OCI-LY1 (cell line): ENCODE data around the gene SH2D6.

Experiments
- EZH2 ChIP-seq: fragments of 200-600 bp; sonication (generic), shearing (Covaris generic); IDR thresholded peaks from 2 replicates; pipeline ENCODE4 v1.8.0; 2017; ENCODE audit warnings: borderline replicate concordance, mixed run types, mild to moderate bottlenecking, antibody characterized with exemption, low read length, moderate library complexity, mixed read lengths
- TF ChIP-seq, protein P1 (sequence below): fragments of 200-600 bp; sonication (generic), shearing (Covaris generic); IDR thresholded peaks from 2 replicates; pipeline ENCODE4 v1.5.1; 2017; ENCODE audit warnings: mild to moderate bottlenecking, antibody characterized with exemption, low read length, moderate library complexity, mixed read lengths

GRCh38 chr2:85458601-85459563 is 40.4 kb downstream of the SH2D6 start:
- TF ChIP-seq, protein P1, sequence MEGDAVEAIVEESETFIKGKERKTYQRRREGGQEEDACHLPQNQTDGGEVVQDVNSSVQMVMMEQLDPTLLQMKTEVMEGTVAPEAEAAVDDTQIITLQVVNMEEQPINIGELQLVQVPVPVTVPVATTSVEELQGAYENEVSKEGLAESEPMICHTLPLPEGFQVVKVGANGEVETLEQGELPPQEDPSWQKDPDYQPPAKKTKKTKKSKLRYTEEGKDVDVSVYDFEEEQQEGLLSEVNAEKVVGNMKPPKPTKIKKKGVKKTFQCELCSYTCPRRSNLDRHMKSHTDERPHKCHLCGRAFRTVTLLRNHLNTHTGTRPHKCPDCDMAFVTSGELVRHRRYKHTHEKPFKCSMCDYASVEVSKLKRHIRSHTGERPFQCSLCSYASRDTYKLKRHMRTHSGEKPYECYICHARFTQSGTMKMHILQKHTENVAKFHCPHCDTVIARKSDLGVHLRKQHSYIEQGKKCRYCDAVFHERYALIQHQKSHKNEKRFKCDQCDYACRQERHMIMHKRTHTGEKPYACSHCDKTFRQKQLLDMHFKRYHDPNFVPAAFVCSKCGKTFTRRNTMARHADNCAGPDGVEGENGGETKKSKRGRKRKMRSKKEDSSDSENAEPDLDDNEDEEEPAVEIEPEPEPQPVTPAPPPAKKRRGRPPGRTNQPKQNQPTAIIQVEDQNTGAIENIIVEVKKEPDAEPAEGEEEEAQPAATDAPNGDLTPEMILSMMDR: no peak
- TF ChIP-seq EZH2: no peak
